Measurements from ENCODE around the gene LARGE1.

The LARGE1 gene

GRCh38 chr22:33335611-33336279 lies 584.5 kb downstream of the LARGE1 start:
- Mint-ChIP-seq H3K4me1 (no peaks in the 10 kb centered on the region), H3K27ac (ENCODE audit: low read depth) (no peak overlapping the region), H3K36me3 (ENCODE audit: insufficient read depth) (no peaks in the 10 kb centered on the region), H3K27me3 (no peaks in the 10 kb centered on the region), H3K4me3 (no peak overlapping the region), H3K9me3 (peaks cover 17% of the 10 kb centered on the region)
- DNase-seq (ENCODE audit: low spot score in 2 of 2), result no peak
- no peak for ATAC-seq (replicated peaks; ENCODE audit: extremely low read depth, poor library complexity, severe bottlenecking)

GRCh38 chr22:33332538-33332937 lies 587.7 kb downstream of the LARGE1 start:
- Mint-ChIP-seq H3K27me3 (no peaks in the 10 kb centered on the region), H3K9me3 (peaks cover 17% of the 10 kb centered on the region), H3K4me3 (no peak overlapping the region), H3K4me1 (no peaks in the 10 kb centered on the region), H3K27ac (ENCODE audit: low read depth) (no peak overlapping the region), H3K36me3 (ENCODE audit: insufficient read depth) (no peaks in the 10 kb centered on the region)
- ATAC-seq (replicated peaks; ENCODE audit: extremely low read depth, poor library complexity, severe bottlenecking) (no peak), DNase-seq (ENCODE audit: low spot score in 2 of 2) (no peak)

DNA sequence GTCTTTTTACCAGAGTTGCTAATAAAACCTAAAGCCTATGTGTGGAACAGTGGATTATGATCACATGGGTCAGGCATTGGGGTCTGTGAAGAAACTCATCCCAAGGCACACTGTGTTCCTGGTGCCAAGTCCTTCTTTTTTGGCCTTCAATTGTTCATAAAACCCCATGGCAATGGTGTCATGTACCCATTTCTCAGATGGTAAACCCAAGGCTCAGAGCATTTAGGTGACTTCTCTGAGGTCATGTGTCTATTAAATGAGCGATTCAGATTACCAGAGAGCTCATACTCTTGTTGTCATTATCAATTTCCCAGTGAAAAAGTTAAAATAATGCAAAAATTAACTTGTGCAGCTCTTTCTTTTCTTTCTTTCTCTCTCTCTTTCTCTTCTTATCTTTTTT lies 589.3 kb downstream of the LARGE1 start:
- H3K27me3 Mint-ChIP-seq, result no peaks in the 10 kb centered on the region
- H3K9me3 Mint-ChIP-seq, result peaks cover 17% of the 10 kb centered on the region
- H3K27ac Mint-ChIP-seq (ENCODE audit: low read depth), result no peak overlapping the region
- no peak for ATAC-seq (replicated peaks; ENCODE audit: extremely low read depth, poor library complexity, severe bottlenecking)
- DNase-seq (ENCODE audit: low spot score in 2 of 2), result no peak
- H3K4me1 Mint-ChIP-seq, result no peaks in the 10 kb centered on the region
- H3K36me3 Mint-ChIP-seq (ENCODE audit: insufficient read depth), result no peaks in the 10 kb centered on the region
- H3K4me3 Mint-ChIP-seq, result no peak overlapping the region

DNA sequence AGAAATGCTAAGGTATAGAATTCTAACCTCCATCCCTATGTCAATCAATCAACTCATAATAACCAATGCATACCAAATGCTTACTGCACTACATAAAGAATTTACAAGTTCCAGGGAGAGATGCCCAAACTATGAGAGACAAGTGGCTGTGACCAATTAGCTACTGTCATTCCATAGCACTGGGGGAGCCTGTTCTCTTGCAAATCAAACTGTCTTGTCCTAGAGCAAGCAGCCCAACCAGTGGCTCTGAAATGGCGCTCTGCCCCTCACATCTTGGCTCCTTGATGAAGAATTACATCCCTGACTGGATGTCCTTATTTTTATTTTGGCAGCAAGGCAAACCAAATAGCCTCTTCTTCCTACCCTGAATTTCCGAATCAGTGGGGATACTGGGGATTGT lies 589.7 kb downstream of the LARGE1 start:
- DNase-seq (ENCODE audit: low spot score in 2 of 2), result no peak
- no peak for ATAC-seq (replicated peaks; ENCODE audit: extremely low read depth, poor library complexity, severe bottlenecking)
- Mint-ChIP-seq H3K27me3 (no peaks in the 10 kb centered on the region), H3K4me1 (no peaks in the 10 kb centered on the region), H3K4me3 (no peak overlapping the region), H3K9me3 (peaks cover 17% of the 10 kb centered on the region), H3K36me3 (ENCODE audit: insufficient read depth) (no peaks in the 10 kb centered on the region), H3K27ac (ENCODE audit: low read depth) (no peak overlapping the region)

GRCh38 chr22:33329398-33329797 lies 590.9 kb downstream of the LARGE1 start:
- H3K36me3 Mint-ChIP-seq (ENCODE audit: insufficient read depth), result no peaks in the 10 kb centered on the region
- ATAC-seq (replicated peaks; ENCODE audit: extremely low read depth, poor library complexity, severe bottlenecking) (no peak), DNase-seq (ENCODE audit: low spot score in 2 of 2) (no peak)
- no peaks in the 10 kb centered on the region for H3K27me3 Mint-ChIP-seq
- H3K4me1 Mint-ChIP-seq, result no peaks in the 10 kb centered on the region
- peaks cover 17% of the 10 kb centered on the region for H3K9me3 Mint-ChIP-seq
- no peak overlapping the region for H3K27ac Mint-ChIP-seq (ENCODE audit: low read depth)
- no peak overlapping the region for H3K4me3 Mint-ChIP-seq

DNA sequence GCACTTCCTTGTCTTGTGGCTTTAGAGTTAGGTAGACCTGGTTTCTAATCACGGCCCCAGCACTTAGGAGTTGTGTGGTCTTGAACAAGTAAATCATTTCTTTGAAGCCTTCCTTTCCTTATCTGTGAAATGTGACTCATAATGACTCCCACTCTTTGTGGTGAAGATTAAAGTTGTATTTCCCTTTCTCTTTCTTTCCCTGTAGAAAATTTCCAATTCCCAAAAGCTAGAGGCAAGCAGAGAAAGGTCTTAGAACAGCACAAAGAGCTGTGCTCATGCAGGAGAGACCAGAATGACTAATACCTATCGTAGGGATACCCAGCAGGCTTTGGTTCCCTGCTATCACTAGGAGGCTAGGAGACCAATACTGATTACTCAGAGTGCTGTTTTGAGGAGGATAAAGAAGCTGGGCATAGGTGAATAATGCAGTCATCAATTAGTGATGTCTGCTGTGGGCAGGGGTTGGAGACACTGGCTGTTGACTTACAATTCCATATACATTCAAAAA lies 591.4 kb downstream of the LARGE1 start:
- no peak for ATAC-seq (replicated peaks; ENCODE audit: extremely low read depth, poor library complexity, severe bottlenecking)
- H3K36me3 Mint-ChIP-seq (ENCODE audit: insufficient read depth), result no peaks in the 10 kb centered on the region
- no peak overlapping the region for H3K27ac Mint-ChIP-seq (ENCODE audit: low read depth)
- H3K27me3 Mint-ChIP-seq, result no peaks in the 10 kb centered on the region
- no peak overlapping the region for H3K4me3 Mint-ChIP-seq
- peaks cover 17% of the 10 kb centered on the region for H3K9me3 Mint-ChIP-seq
- DNase-seq (ENCODE audit: low spot score in 2 of 2), result no peak
- no peaks in the 10 kb centered on the region for H3K4me1 Mint-ChIP-seq

GRCh38 chr22:33327348-33327860 lies 592.9 kb downstream of the LARGE1 start:
- H3K9me3 Mint-ChIP-seq, result peaks cover 9% of the 10 kb centered on the region
- no peaks in the 10 kb centered on the region for H3K27me3 Mint-ChIP-seq
- H3K4me1 Mint-ChIP-seq, result no peaks in the 10 kb centered on the region
- no peak for ATAC-seq (replicated peaks; ENCODE audit: extremely low read depth, poor library complexity, severe bottlenecking)
- DNase-seq (ENCODE audit: low spot score in 2 of 2), result no peak
- H3K4me3 Mint-ChIP-seq, result no peak overlapping the region
- H3K27ac Mint-ChIP-seq (ENCODE audit: low read depth), result no peak overlapping the region
- H3K36me3 Mint-ChIP-seq (ENCODE audit: insufficient read depth), result no peaks in the 10 kb centered on the region

DNA sequence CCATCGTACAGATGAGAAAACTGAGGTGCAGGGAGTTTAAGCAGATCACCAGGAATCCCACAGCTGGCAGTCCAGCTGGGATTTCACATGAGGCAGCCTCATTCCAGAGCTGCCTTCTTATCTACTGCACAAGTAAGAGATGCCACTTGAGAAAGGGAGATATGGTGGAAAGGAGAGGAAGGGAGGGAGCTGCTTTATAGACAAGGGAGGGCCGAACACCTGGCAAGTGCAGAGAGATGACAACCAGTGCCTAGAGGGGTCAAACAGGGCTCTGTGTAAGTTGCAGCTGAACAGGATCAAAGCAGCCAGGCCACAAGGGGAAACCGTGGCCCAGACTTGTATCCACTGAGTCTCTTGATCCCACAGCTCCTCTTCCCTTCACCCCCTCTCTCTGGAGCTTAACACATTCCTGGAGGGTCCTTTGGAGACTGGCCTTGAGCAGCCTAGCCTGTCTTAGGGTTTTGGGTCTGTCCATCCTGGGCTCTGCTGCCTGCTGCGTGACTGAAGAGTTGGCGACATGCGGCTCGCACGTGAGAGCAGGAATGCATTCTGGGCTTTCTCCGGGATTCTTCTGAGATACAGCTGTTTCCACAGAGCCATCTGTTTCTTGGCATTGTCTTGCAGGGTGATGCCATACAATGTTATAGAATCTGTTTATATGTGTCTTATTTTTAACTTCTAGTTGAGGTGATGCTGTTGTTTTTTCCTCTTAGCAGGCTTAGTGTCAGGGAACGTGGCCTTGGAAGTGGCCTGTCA lies 593.6 kb downstream of the LARGE1 start:
- H3K36me3 Mint-ChIP-seq (ENCODE audit: insufficient read depth), result no peaks in the 10 kb centered on the region
- ATAC-seq (replicated peaks; ENCODE audit: extremely low read depth, poor library complexity, severe bottlenecking) (no peak), DNase-seq (ENCODE audit: low spot score in 2 of 2) (no peak)

DNA sequence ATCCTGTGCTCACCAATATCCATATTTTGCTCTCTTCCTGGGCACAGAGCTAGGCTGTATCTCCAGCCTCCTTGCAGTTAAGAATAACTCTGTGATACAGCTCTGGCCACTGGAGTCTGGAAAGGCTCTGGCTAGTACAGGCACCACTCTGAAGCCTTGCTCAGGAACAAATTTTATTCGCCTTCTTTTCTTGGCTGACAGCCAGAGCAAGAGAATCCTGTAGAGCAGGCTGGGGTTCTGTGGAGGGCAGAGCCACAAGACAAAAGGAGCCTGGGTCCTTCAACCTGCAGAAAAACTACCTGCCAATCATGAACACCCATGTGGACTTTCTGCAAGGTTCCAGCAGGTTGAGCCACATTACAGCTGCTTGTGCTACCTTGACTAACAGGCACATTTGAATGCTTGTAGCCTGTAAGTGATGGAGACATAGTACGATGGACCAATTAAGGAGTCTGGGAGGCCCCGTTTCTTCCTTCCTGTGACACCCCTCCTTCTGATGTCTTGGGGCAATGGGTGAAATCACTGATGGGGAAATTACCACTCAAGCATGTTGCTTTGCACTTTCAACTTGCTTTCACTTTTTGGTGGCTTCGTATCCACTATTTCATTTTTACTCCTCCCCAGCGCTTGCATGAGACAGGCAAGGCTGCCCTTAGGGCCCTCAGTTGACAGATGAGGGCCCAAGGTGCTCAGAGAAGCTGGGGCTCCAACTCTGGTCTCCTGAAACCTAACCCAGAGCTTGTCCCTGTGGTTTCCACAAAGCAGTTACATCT lies 594.9 kb downstream of the LARGE1 start:
- H3K4me3 Mint-ChIP-seq, result no peak overlapping the region
- H3K27me3 Mint-ChIP-seq, result no peaks in the 10 kb centered on the region
- H3K4me1 Mint-ChIP-seq, result no peaks in the 10 kb centered on the region
- H3K9me3 Mint-ChIP-seq, result peaks cover under 1% of the 10 kb centered on the region
- no peaks in the 10 kb centered on the region for H3K36me3 Mint-ChIP-seq (ENCODE audit: insufficient read depth)
- H3K27ac Mint-ChIP-seq (ENCODE audit: low read depth), result no peak overlapping the region
- DNase-seq (ENCODE audit: low spot score in 2 of 2) (no peak), ATAC-seq (replicated peaks; ENCODE audit: extremely low read depth, poor library complexity, severe bottlenecking) (no peak)

More for the DNA sequence above, 593.6 kb downstream of the LARGE1 start:
- no peak overlapping the region for H3K27ac Mint-ChIP-seq (ENCODE audit: low read depth)
- H3K9me3 Mint-ChIP-seq, result peaks cover 2% of the 10 kb centered on the region
- no peaks in the 10 kb centered on the region for H3K27me3 Mint-ChIP-seq
- H3K4me3 Mint-ChIP-seq, result no peak overlapping the region
- H3K4me1 Mint-ChIP-seq, result no peaks in the 10 kb centered on the region

- H3K4me1 Mint-ChIP-seq, result no peaks in the 10 kb centered on the region
- H3K4me3 Mint-ChIP-seq, result no peak overlapping the region
- ATAC-seq (replicated peaks; ENCODE audit: extremely low read depth, poor library complexity, severe bottlenecking) (no peak), DNase-seq (ENCODE audit: low spot score in 2 of 2) (no peak)
- peaks cover 6% of the 10 kb centered on the region for H3K9me3 Mint-ChIP-seq
- H3K27me3 Mint-ChIP-seq, result no peaks in the 10 kb centered on the region
- H3K27ac Mint-ChIP-seq (ENCODE audit: low read depth), result no peak overlapping the region
- H3K36me3 Mint-ChIP-seq (ENCODE audit: insufficient read depth), result no peaks in the 10 kb centered on the region
These were observed 596.0 kb downstream of the LARGE1 start for GRCh38 chr22:33324228-33324627.

- H3K9me3 Mint-ChIP-seq, result peaks cover 11% of the 10 kb centered on the region
- H3K4me1 Mint-ChIP-seq, result no peaks in the 10 kb centered on the region
- no peak overlapping the region for H3K4me3 Mint-ChIP-seq
- no peak overlapping the region for H3K27ac Mint-ChIP-seq (ENCODE audit: low read depth)
- DNase-seq (ENCODE audit: low spot score in 2 of 2) (no peak), ATAC-seq (replicated peaks; ENCODE audit: extremely low read depth, poor library complexity, severe bottlenecking) (no peak)
- H3K27me3 Mint-ChIP-seq, result no peaks in the 10 kb centered on the region
- H3K36me3 Mint-ChIP-seq (ENCODE audit: insufficient read depth), result no peaks in the 10 kb centered on the region
These were observed 598.8 kb downstream of the LARGE1 start for GRCh38 chr22:33321466-33321865.

DNA sequence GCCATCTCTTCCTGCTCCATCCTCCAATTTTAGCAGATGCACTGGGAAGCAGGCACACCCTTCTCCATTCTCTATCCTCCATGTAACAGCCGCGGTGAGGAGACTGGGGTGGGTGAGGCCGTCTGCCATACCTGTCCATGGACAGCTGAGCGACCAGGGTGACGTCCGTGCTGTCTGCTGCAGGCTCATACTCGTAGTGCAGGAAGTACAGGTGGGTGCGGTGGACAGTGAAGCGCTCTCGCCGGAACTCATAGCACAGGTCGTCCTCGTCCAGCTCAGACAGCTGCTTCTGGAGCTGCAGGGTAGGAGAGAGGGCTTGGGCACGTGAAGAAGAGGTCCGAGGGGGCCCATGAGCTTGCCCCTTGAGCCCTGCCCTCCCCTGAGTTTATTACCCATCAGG lies 604.3 kb downstream of the LARGE1 start:
- Mint-ChIP-seq H3K27me3 (no peaks in the 10 kb centered on the region), H3K9me3 (peaks cover 11% of the 10 kb centered on the region), H3K27ac (ENCODE audit: low read depth) (no peak overlapping the region), H3K4me3 (no peak overlapping the region), H3K36me3 (ENCODE audit: insufficient read depth) (no peaks in the 10 kb centered on the region), H3K4me1 (no peaks in the 10 kb centered on the region)
- DNase-seq (ENCODE audit: low spot score in 2 of 2), result no peak
- no peak for ATAC-seq (replicated peaks; ENCODE audit: extremely low read depth, poor library complexity, severe bottlenecking)
